HepG2 (cell line): ENCODE measurements around the gene GLI3. TPM values are rescaled to one million over a fixed set of nuclear protein-coding genes. Genes with fewer than 3 reads are reported as not detected.

Source experiments
- BCL6 ChIP-seq: IDR thresholded peaks from 2 replicates; pipeline ENCODE4 v1.6.1; 2016; ENCODE audit warnings: missing genetic modification reagents, missing compliant biosample characterization
- FUBP1 ChIP-seq: sonication (generic); formaldehyde crosslinking; IDR thresholded peaks from 2 replicates; pipeline ENCODE4 v1.5.1; 2020; ENCODE audit warnings: missing genetic modification reagents, mild to moderate bottlenecking, borderline replicate concordance
- GTF2F1 ChIP-seq: fragments of 150-350 bp; IDR thresholded peaks from 2 replicates; pipeline ENCODE4 v1.6.1; 2014; ENCODE audit warnings: low read length
- MEIS1 ChIP-seq: sonication (generic); formaldehyde crosslinking; IDR thresholded peaks from 2 replicates; pipeline ENCODE4 v1.9.0; 2021; ENCODE audit warnings: mild to moderate bottlenecking, missing genetic modification reagents, moderate library complexity, borderline replicate concordance
- PRDM15 ChIP-seq: sonication (generic); formaldehyde crosslinking; IDR thresholded peaks from 2 replicates; pipeline ENCODE4 v1.4.0; 2020; ENCODE audit warnings: missing genetic modification reagents
- ZNF101 ChIP-seq: sonication (generic); formaldehyde crosslinking; IDR thresholded peaks from 2 replicates; pipeline ENCODE4 v1.4.0; 2020; ENCODE audit warnings: mild to moderate bottlenecking, low read depth, missing genetic modification reagents, borderline replicate concordance
- ZNF557 ChIP-seq: sonication (generic); formaldehyde crosslinking; IDR thresholded peaks from 2 replicates; pipeline ENCODE4 v1.4.0; 2020; ENCODE audit warnings: missing genetic modification reagents
- ZNF589 ChIP-seq: sonication (generic); formaldehyde crosslinking; conservative IDR thresholded peaks from 2 replicates; pipeline ENCODE4 v1.8.0; 2022; ENCODE audit warnings: mild to moderate bottlenecking, moderate library complexity, missing genetic modification reagents
- ZNF710 ChIP-seq: sonication (generic); formaldehyde crosslinking; IDR thresholded peaks from 2 replicates; pipeline ENCODE4 v1.5.0; 2020; ENCODE audit warnings: mild to moderate bottlenecking, missing genetic modification reagents, borderline replicate concordance
- polyA plus RNA-seq, 8 experiments: library from polyadenylated mRNA; depleted of rRNA in 3 of 8; stranded (reverse) in 7 of 8; unstranded in 1 of 8; fragments of >200 nt; fragmentation: Illumina TruSeq in 4 of 8; extraction: Trizol in 4 of 8; gene quantifications; 2 replicates each; pipeline versions ENCODE4 v1.2.1 to v1.2.3, GENCODE V29; 2011 to 2016; ENCODE audit warnings: low read depth in 4 of 8, missing spikeins in 1 of 8, mixed read lengths in 1 of 8; ENCODE audit not compliant: insufficient read depth in 1 of 8
- total RNA-seq, 5 experiments: library from RNA; depleted of rRNA; stranded (reverse); fragments of >200 nt; fragmentation: Illumina TruSeq; extraction: Trizol; gene quantifications; 2 replicates each; pipeline ENCODE4 v1.2.3, GENCODE V29; 2016; ENCODE audit warnings: low read depth in 1 of 5
- TF ChIP-seq, protein P1 (sequence below): sonication (generic); formaldehyde crosslinking; IDR thresholded peaks from 2 replicates; pipeline ENCODE4 v1.5.0; 2020; ENCODE audit warnings: mild to moderate bottlenecking, missing genetic modification reagents, moderate library complexity
- TF ChIP-seq, protein P2 (sequence below): IDR thresholded peaks from 2 replicates; pipeline ENCODE4 v1.6.1; 2016; ENCODE audit warnings: control low read depth
- TF ChIP-seq, protein P3 (sequence below): sonication (generic); formaldehyde crosslinking; IDR thresholded peaks from 2 replicates; pipeline ENCODE4 v1.4.0; 2020; ENCODE audit warnings: missing genetic modification reagents, borderline replicate concordance

Gene GLI3
- total and polyA plus RNA-seq, 2 of the 13 experiments (the other 11 are each of a cell fraction or from before 2014, with no cell fraction given): not detected

DNA sequence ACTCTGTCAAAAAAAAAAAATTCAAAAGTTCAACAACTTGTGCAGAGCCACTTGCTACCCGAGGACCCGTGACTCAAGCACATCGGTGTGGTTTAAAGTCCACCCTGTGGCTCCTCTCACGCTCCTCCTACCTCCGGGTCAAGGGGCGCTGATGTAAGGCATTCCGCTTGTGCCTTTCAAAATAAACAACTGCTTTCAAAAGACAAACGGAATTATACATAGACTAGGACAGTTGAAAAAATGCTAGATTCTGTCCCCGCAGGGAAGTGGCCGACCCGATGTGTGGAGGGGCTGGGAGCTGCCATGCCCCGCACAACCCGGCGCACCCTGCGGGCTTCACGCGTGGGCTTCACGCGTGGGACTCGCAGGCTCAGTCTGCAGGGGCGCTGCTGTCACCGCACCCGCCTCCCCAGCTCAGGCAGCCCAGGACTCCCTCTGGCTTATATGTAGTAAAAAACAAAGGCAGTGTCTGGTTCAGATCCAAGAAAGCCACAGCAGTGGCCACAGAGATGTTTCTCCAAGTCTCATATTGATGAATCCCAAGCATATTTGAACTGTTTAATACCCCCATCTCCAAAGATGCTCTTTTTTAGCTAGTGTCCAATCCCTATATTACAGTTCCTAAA lies 294.4 kb downstream of the GLI3 start (continued):
- TF ChIP-seq PRDM15 (CRISPR knock-in tag) (no peak), FUBP1 (CRISPR knock-in tag) (no peak), ZNF589 (CRISPR knock-in tag) (no peak), ZNF557 (CRISPR knock-in tag) (no peak), ZNF710 (CRISPR knock-in tag) (no peak), BCL6 (CRISPR knock-in tag) (peak; percentile 97), MEIS1 (no peak), ZNF101 (CRISPR knock-in tag) (no peak), GTF2F1 (no peak)
- TF ChIP-seq, protein P1, sequence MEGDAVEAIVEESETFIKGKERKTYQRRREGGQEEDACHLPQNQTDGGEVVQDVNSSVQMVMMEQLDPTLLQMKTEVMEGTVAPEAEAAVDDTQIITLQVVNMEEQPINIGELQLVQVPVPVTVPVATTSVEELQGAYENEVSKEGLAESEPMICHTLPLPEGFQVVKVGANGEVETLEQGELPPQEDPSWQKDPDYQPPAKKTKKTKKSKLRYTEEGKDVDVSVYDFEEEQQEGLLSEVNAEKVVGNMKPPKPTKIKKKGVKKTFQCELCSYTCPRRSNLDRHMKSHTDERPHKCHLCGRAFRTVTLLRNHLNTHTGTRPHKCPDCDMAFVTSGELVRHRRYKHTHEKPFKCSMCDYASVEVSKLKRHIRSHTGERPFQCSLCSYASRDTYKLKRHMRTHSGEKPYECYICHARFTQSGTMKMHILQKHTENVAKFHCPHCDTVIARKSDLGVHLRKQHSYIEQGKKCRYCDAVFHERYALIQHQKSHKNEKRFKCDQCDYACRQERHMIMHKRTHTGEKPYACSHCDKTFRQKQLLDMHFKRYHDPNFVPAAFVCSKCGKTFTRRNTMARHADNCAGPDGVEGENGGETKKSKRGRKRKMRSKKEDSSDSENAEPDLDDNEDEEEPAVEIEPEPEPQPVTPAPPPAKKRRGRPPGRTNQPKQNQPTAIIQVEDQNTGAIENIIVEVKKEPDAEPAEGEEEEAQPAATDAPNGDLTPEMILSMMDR (CRISPR knock-in tag): no peak
- TF ChIP-seq, protein P2, sequence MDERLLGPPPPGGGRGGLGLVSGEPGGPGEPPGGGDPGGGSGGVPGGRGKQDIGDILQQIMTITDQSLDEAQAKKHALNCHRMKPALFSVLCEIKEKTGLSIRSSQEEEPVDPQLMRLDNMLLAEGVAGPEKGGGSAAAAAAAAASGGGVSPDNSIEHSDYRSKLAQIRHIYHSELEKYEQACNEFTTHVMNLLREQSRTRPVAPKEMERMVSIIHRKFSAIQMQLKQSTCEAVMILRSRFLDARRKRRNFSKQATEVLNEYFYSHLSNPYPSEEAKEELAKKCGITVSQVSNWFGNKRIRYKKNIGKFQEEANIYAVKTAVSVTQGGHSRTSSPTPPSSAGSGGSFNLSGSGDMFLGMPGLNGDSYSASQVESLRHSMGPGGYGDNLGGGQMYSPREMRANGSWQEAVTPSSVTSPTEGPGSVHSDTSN (CRISPR knock-in tag): no peak
- TF ChIP-seq, protein P3, sequence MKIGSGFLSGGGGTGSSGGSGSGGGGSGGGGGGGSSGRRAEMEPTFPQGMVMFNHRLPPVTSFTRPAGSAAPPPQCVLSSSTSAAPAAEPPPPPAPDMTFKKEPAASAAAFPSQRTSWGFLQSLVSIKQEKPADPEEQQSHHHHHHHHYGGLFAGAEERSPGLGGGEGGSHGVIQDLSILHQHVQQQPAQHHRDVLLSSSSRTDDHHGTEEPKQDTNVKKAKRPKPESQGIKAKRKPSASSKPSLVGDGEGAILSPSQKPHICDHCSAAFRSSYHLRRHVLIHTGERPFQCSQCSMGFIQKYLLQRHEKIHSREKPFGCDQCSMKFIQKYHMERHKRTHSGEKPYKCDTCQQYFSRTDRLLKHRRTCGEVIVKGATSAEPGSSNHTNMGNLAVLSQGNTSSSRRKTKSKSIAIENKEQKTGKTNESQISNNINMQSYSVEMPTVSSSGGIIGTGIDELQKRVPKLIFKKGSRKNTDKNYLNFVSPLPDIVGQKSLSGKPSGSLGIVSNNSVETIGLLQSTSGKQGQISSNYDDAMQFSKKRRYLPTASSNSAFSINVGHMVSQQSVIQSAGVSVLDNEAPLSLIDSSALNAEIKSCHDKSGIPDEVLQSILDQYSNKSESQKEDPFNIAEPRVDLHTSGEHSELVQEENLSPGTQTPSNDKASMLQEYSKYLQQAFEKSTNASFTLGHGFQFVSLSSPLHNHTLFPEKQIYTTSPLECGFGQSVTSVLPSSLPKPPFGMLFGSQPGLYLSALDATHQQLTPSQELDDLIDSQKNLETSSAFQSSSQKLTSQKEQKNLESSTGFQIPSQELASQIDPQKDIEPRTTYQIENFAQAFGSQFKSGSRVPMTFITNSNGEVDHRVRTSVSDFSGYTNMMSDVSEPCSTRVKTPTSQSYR (CRISPR knock-in tag): 0 out of 2 replicates have a peak, but pooled peaks have one; percentile 7
